IMR-90 (cell line): ENCODE data around the gene COX14. TPM values are rescaled to one million over a fixed set of nuclear protein-coding genes. Genes with fewer than 3 reads are reported as not detected.

Source experiments
- ATAC-seq: fragments of 200-7000 bp; cut with Tn5 transposase; 2 replicates; pipeline ENCODE4 v1.9.1; 2020; ENCODE audit warnings: low read depth, mild to moderate bottlenecking, moderate library complexity
- BruUV-seq: library from RNA; stranded (reverse); fragments of 400-500 nt; replicated peaks from 2 replicates; lab custom pipeline; 2021; lab: Mats Ljungman, UMichigan
- CTCF ChIA-PET: fragments of 300-600 bp; formaldehyde crosslinking; extraction: SDS; loops from one replicate; lab custom pipeline; 2021; ENCODE audit warnings: antibody characterized with exemption; lab: Yijun Ruan, JAX
- POLR2A ChIA-PET: fragments of 300-600 bp; sonication (Branson Sonifier 250); formaldehyde crosslinking; loops from one replicate; lab custom pipeline; 2022; ENCODE audit warnings: antibody characterized with exemption; ENCODE audit not compliant: unreplicated experiment; lab: Charles Lee
- DNase-seq: peaks from one replicate; pipeline ENCODE4 v3.0.0; 2013
- H2AFZ ChIP-seq: replicated peaks from 2 replicates; pipeline ENCODE3; 2013; ENCODE audit warnings: low read length, mild to moderate bottlenecking; ENCODE audit not compliant: poor library complexity
- H2AK5ac ChIP-seq: 2 replicates; pipeline ENCODE4 v1.6.1; 2013; ENCODE audit warnings: low read depth, low read length, inconsistent platforms
- H2AK9ac ChIP-seq: replicated peaks from 2 replicates; pipeline ENCODE3; 2013; ENCODE audit warnings: mild to moderate bottlenecking, low read depth, low read length, moderate library complexity; ENCODE audit not compliant: poor library complexity
- H2BK120ac ChIP-seq: 2 replicates; pipeline ENCODE4 v1.6.1; 2013; ENCODE audit warnings: low read depth, low read length, inconsistent platforms
- H2BK15ac ChIP-seq: 3 replicates; pipeline ENCODE4 v1.6.1; 2013; ENCODE audit warnings: low read depth, low read length, inconsistent platforms
- H2BK20ac ChIP-seq: 2 replicates; pipeline ENCODE4 v1.6.1; 2013; ENCODE audit warnings: low read depth, mild to moderate bottlenecking, inconsistent platforms, low read length, moderate library complexity
- H2BK5ac ChIP-seq: 2 replicates; pipeline ENCODE4 v1.6.1; 2013; ENCODE audit warnings: mild to moderate bottlenecking, low read depth, low read length, inconsistent platforms; ENCODE audit not compliant: poor library complexity, severe bottlenecking
- H3K14ac ChIP-seq: replicated peaks from 2 replicates; pipeline ENCODE4 v1.6.1; 2013; ENCODE audit warnings: low read depth, low read length, inconsistent platforms
- H3K18ac ChIP-seq: 2 replicates; pipeline ENCODE4 v1.6.1; 2013; ENCODE audit warnings: low read depth, low read length, control low read depth
- H3K23ac ChIP-seq: 2 replicates; pipeline ENCODE4 v1.6.1; 2013; ENCODE audit warnings: low read depth, low read length, inconsistent platforms
- H3K27ac ChIP-seq: 2 replicates; pipeline ENCODE4 v1.5.1; 2013; ENCODE audit warnings: mild to moderate bottlenecking, control low read depth, low read length; ENCODE audit not compliant: insufficient read depth
- H3K27me3 ChIP-seq: 2 replicates; pipeline ENCODE4 v1.6.1; 2013; ENCODE audit warnings: low read length; ENCODE audit not compliant: control insufficient read depth, insufficient read depth
- H3K36me3 ChIP-seq: 2 replicates; pipeline ENCODE4 v1.6.1; 2013; ENCODE audit warnings: low read length, mixed read lengths; ENCODE audit not compliant: control insufficient read depth, insufficient read depth
- H3K4ac ChIP-seq: 2 replicates; pipeline ENCODE4 v1.6.1; 2013; ENCODE audit warnings: low read depth, low read length, inconsistent platforms
- H3K4me1 ChIP-seq: 2 replicates; pipeline ENCODE4 v1.6.1; 2013; ENCODE audit warnings: low read length, mixed read lengths; ENCODE audit not compliant: control insufficient read depth, insufficient read depth
- H3K4me2 ChIP-seq: 2 replicates; pipeline ENCODE4 v1.6.1; 2013; ENCODE audit warnings: low read depth, mild to moderate bottlenecking, control low read depth, low read length, moderate library complexity
- H3K4me3 ChIP-seq: 2 replicates; pipeline ENCODE4 v1.5.1; 2013; ENCODE audit warnings: low read depth, mild to moderate bottlenecking, control low read depth, low read length, moderate library complexity; ENCODE audit not compliant: insufficient read depth
- H3K56ac ChIP-seq: 2 replicates; pipeline ENCODE4 v1.6.1; 2013; ENCODE audit warnings: low read length, inconsistent platforms; ENCODE audit not compliant: insufficient read depth; ENCODE audit errors: extremely low read depth
- H3K79me1 ChIP-seq, 2 experiments: 2 replicates each; pipeline ENCODE4 v1.6.1; 2013; ENCODE audit warnings: low read length in 2 of 2, inconsistent platforms in 1 of 2, low read depth in 1 of 2
- H3K9ac ChIP-seq: 2 replicates; pipeline ENCODE4 v1.6.1; 2013; ENCODE audit warnings: low read depth, low read length, control low read depth
- H3K9me1 ChIP-seq: 2 replicates; pipeline ENCODE4 v1.6.1; 2013; ENCODE audit warnings: low read length, inconsistent platforms; ENCODE audit not compliant: insufficient read depth
- H3K9me3 ChIP-seq: 2 replicates; pipeline ENCODE4 v1.6.1; 2013; ENCODE audit warnings: low read length; ENCODE audit not compliant: control insufficient read depth, insufficient read depth
- H4K20me1 ChIP-seq: 2 replicates; pipeline ENCODE4 v1.6.1; 2013; ENCODE audit warnings: low read length, inconsistent platforms; ENCODE audit not compliant: insufficient read depth
- H4K5ac ChIP-seq: 2 replicates; pipeline ENCODE4 v1.6.1; 2013; ENCODE audit warnings: mild to moderate bottlenecking, low read depth, low read length, control low read depth
- H4K8ac ChIP-seq, 2 experiments: 2 replicates each; pipeline ENCODE4 v1.6.1; 2013; ENCODE audit warnings: low read depth in 2 of 2, low read length in 2 of 2, control low read depth in 1 of 2, inconsistent platforms in 1 of 2
- H4K91ac ChIP-seq: 2 replicates; pipeline ENCODE4 v1.6.1; 2013; ENCODE audit warnings: low read depth, low read length, inconsistent platforms; ENCODE audit not compliant: insufficient read depth
- CEBPB ChIP-seq: IDR thresholded peaks from 2 replicates; pipeline ENCODE4 v1.6.1; 2012; ENCODE audit warnings: low read depth, low read length, improper control_type of control experiment
- CHD1 ChIP-seq: IDR thresholded peaks from 2 replicates; pipeline ENCODE4 v1.6.1; 2012; ENCODE audit warnings: low read depth, low read length, improper control_type of control experiment
- CTCF ChIP-seq: conservative IDR thresholded peaks from 2 replicates; pipeline ENCODE4 v1.5.1; 2012; ENCODE audit warnings: mild to moderate bottlenecking, low read depth, low read length, improper control_type of control experiment
- FOS ChIP-seq: fragments of 150-350 bp; IDR thresholded peaks from 2 replicates; pipeline ENCODE4 v1.6.1; 2016; ENCODE audit warnings: low read depth, low read length
- MAFK ChIP-seq: IDR thresholded peaks from 2 replicates; pipeline ENCODE4 v1.6.1; 2012; ENCODE audit warnings: low read depth, low read length, improper control_type of control experiment
- MXI1 ChIP-seq: IDR thresholded peaks from 2 replicates; pipeline ENCODE4 v1.6.1; 2012; ENCODE audit warnings: low read depth, mild to moderate bottlenecking, low read length, moderate library complexity, borderline replicate concordance
- POLR2A ChIP-seq: IDR thresholded peaks from 2 replicates; pipeline ENCODE4 v1.6.1; 2012; ENCODE audit warnings: mild to moderate bottlenecking, low read depth, low read length
- RAD21 ChIP-seq: IDR thresholded peaks from 2 replicates; pipeline ENCODE4 v1.6.1; 2012; ENCODE audit warnings: low read length, improper control_type of control experiment
- RCOR1 ChIP-seq: IDR thresholded peaks from 2 replicates; pipeline ENCODE4 v1.6.1; 2012; ENCODE audit warnings: mild to moderate bottlenecking, low read length, improper control_type of control experiment; ENCODE audit not compliant: insufficient replicate concordance
- RFX5 ChIP-seq: IDR thresholded peaks from 2 replicates; pipeline ENCODE4 v1.8.0; 2012; ENCODE audit warnings: low read depth, mild to moderate bottlenecking, low read length, moderate library complexity
- SMC3 ChIP-seq: fragments of 150-350 bp; IDR thresholded peaks from 2 replicates; pipeline ENCODE4 v1.6.1; 2016; ENCODE audit warnings: low read depth, mild to moderate bottlenecking, antibody characterized with exemption, low read length, moderate library complexity
- WGBS, 2 experiments: methylation state at CpG; one replicate each; pipeline versions ENCODE4 v1.1.5 to v1.1.7; 2013; ENCODE audit warnings: missing lambda C conversion rate in 2 of 2; ENCODE audit not compliant: insufficient read length in 1 of 2; ENCODE audit errors: extremely low coverage in 2 of 2; 5-methylcytosine and 5-hydroxymethylcytosine counted together
- dilution Hi-C: fragments of 300-500 bp; cut with HindIII; formaldehyde crosslinking; loops from one replicate; pipeline ENCODE4 v1.14.3; 2018; ENCODE audit warnings: low sequenced_read_pairs; ENCODE audit not compliant: unreplicated experiment
- in situ Hi-C: fragments of 300-500 bp; cut with MboI; formaldehyde crosslinking; loops from 3 replicates; pipeline ENCODE4 v1.14.3; 2019; ENCODE audit warnings: low sequenced_read_pairs, inconsistent platforms, mixed read lengths
- intact Hi-C: fragments of 100-400 bp; cut with micrococcal nuclease; formaldehyde crosslinking; loops from 2 replicates; pipeline ENCODE4 v1.10.0; 2022
- polyA plus RNA-seq, 3 experiments: library from polyadenylated mRNA; depleted of rRNA; stranded (reverse); fragments of >200 nt; gene quantifications; 2 replicates each; pipeline ENCODE4 v1.2.3, GENCODE V29; 2012; ENCODE audit warnings: low replicate concordance in 1 of 3
- total RNA-seq: library from RNA; depleted of rRNA; stranded (reverse); fragments of >200 nt; gene quantifications from 2 replicates; pipeline ENCODE4 v1.2.3, GENCODE V29; 2012
- TF ChIP-seq, protein P1 (sequence below): fragments of 150-350 bp; IDR thresholded peaks from 2 replicates; pipeline ENCODE4 v1.6.1; 2016; ENCODE audit warnings: low read depth, mild to moderate bottlenecking, low read length, moderate library complexity, borderline replicate concordance
- TF ChIP-seq, protein P2 (sequence below): fragments of 150-350 bp; IDR thresholded peaks from 2 replicates; pipeline ENCODE4 v1.6.1; 2017; ENCODE audit warnings: mild to moderate bottlenecking, antibody characterized with exemption, low read length, low read depth

COX14 gene
- total and polyA plus RNA-seq, 2 of the 4 experiments (the other 2 are of a cell fraction), result 30.8 to 81.8 TPM

- Histone ChIP-seq H2AK9ac (no peak overlapping the region), H3K23ac (no peak overlapping the region), H3K4ac (no peak overlapping the region), H4K91ac (no peak overlapping the region), H2AFZ (no peak overlapping the region), H2BK15ac (no peak overlapping the region), H2BK120ac (no peak overlapping the region), H3K18ac (no peak overlapping the region), H3K27ac (no peak overlapping the region), H3K4me3 (no peak overlapping the region), H3K4me1 (no peaks in the 10 kb centered on the region), H3K27me3 (peaks cover 4% of the 10 kb centered on the region; the same call in 1 of the 2 replicates), H3K79me1 (peaks cover 0 to 11% of the 10 kb centered on the region in 2 experiments; a peak in 1 of 4 replicates), H3K9me3 (no peaks in the 10 kb centered on the region), H4K8ac (no peak overlapping the region), H4K20me1 (0 out of 2 replicates have a peak, but pooled peaks cover 5% of the 10 kb centered on the region), H2BK20ac (no peak overlapping the region), H3K56ac (no peak overlapping the region), H2AK5ac (no peak overlapping the region), H3K36me3 (peaks cover 24% of the 10 kb centered on the region), H3K4me2 (no peak overlapping the region), H3K9me1 (no peaks in the 10 kb centered on the region), H4K5ac (no peak overlapping the region), H3K14ac (no peak overlapping the region), H2BK5ac (no peak overlapping the region), H3K9ac (no peak overlapping the region)
- CTCF ChIA-PET, result interaction anchor here (0.6 to 1.1 kb wide), 3 partner anchors 8 to 218 kb away, joined by 3 to 4 read pairs (median 3); partner anchors contain the start of gene COX14
- dilution Hi-C loops (no loop called here), in situ Hi-C loops (no loop called here), intact Hi-C loops (no loop called here)
- DNase-seq, result no peak
- no TSS peak for BruUV-seq
- no CpG with 5 or more reads among the region's 2 CpGs for WGBS, 2 experiments
- no peak for ATAC-seq
- POLR2A ChIA-PET, result no interaction called here
- no peak for TF ChIP-seq CEBPB
- TF ChIP-seq RCOR1, result no peak
- no peak for TF ChIP-seq MXI1
- TF ChIP-seq SMC3, result no peak
- TF ChIP-seq RAD21, result no peak
- TF ChIP-seq CHD1, result no peak
- no peak for TF ChIP-seq RFX5
- no peak for TF ChIP-seq CTCF
- TF ChIP-seq, protein P1, sequence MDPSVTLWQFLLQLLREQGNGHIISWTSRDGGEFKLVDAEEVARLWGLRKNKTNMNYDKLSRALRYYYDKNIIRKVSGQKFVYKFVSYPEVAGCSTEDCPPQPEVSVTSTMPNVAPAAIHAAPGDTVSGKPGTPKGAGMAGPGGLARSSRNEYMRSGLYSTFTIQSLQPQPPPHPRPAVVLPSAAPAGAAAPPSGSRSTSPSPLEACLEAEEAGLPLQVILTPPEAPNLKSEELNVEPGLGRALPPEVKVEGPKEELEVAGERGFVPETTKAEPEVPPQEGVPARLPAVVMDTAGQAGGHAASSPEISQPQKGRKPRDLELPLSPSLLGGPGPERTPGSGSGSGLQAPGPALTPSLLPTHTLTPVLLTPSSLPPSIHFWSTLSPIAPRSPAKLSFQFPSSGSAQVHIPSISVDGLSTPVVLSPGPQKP, result no peak
- TF ChIP-seq, protein P2, sequence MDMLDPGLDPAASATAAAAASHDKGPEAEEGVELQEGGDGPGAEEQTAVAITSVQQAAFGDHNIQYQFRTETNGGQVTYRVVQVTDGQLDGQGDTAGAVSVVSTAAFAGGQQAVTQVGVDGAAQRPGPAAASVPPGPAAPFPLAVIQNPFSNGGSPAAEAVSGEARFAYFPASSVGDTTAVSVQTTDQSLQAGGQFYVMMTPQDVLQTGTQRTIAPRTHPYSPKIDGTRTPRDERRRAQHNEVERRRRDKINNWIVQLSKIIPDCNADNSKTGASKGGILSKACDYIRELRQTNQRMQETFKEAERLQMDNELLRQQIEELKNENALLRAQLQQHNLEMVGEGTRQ, result no peak
- TF ChIP-seq POLR2A, result no peak
- no peak for TF ChIP-seq FOS
- TF ChIP-seq MAFK, result no peak
Observed at GRCh38 chr12:50103351-50103750, 8.7 kb upstream of the COX14 start.
